Stomach (tissue), 4 donors: ENCODE results near the gene PIP4K2A.

Source experiments
- EP300 ChIP-seq: sonication (generic); formaldehyde crosslinking; IDR thresholded peaks from one replicate; pipeline ENCODE4 v1.6.1; 2017; ENCODE audit warnings: antibody characterized with exemption
- POLR2A ChIP-seq, 4 donors: fragments of 450-650 bp; IDR thresholded peaks; one replicate each; pipeline ENCODE4 v1.6.1; 2016; ENCODE audit warnings: antibody characterized with exemption in 4 of 4, control low read depth in 2 of 4, mild to moderate bottlenecking in 1 of 4, moderate library complexity in 1 of 4
- POLR2AphosphoS5 ChIP-seq, 3 donors: sonication (generic); formaldehyde crosslinking; IDR thresholded peaks; one replicate each; pipeline ENCODE4 v1.6.1; 2016; ENCODE audit warnings: antibody characterized with exemption in 3 of 3
- TF ChIP-seq, protein P1 (sequence below), 7 experiments: fragments of 450-650 bp in 4 of 7; fragments of 200-600 bp in 3 of 7; sonication (generic) in 3 of 7; IDR thresholded peaks; one replicate each; pipeline ENCODE4 v1.5.1; 2016 to 2019; ENCODE audit warnings: antibody characterized with exemption in 7 of 7, control low read depth in 2 of 7, mild to moderate bottlenecking in 1 of 7

DNA sequence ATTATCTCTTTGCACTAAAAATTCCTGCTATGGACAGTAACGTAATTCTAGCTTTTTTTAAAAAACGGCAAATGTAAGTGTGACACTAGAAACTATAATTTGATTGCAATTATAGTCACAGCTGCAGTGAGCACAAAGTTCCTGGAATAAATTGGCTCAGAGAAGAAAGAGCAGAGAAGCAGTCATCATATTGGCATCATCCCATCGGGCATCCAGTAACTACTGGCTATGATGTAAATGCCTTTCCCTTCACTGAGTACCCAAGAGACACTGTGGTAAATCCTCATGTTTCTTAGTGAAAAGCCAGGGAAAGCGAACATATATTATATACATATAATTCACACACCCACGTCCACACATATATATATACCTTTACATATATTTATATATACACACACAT, 43.6 kb downstream of the PIP4K2A start:
- TF ChIP-seq, protein P1, sequence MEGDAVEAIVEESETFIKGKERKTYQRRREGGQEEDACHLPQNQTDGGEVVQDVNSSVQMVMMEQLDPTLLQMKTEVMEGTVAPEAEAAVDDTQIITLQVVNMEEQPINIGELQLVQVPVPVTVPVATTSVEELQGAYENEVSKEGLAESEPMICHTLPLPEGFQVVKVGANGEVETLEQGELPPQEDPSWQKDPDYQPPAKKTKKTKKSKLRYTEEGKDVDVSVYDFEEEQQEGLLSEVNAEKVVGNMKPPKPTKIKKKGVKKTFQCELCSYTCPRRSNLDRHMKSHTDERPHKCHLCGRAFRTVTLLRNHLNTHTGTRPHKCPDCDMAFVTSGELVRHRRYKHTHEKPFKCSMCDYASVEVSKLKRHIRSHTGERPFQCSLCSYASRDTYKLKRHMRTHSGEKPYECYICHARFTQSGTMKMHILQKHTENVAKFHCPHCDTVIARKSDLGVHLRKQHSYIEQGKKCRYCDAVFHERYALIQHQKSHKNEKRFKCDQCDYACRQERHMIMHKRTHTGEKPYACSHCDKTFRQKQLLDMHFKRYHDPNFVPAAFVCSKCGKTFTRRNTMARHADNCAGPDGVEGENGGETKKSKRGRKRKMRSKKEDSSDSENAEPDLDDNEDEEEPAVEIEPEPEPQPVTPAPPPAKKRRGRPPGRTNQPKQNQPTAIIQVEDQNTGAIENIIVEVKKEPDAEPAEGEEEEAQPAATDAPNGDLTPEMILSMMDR (IDR thresholded peaks at IDR 0.05): no peak
- no peak for TF ChIP-seq POLR2AphosphoS5 (IDR thresholded peaks at IDR 0.05)
- no peak for TF ChIP-seq POLR2A (IDR thresholded peaks at IDR 0.05)
- TF ChIP-seq EP300: no peak
